Ishikawa (cell line): ENCODE results near the gene UACA.

Experiments used
- CREB1 ChIP-seq: IDR thresholded peaks from 2 replicates; pipeline ENCODE4 v1.6.1; 2012; ENCODE audit warnings: low read depth
- EGR1 ChIP-seq: IDR thresholded peaks from 2 replicates; pipeline ENCODE4 v1.6.1; 2012
- EP300 ChIP-seq: IDR thresholded peaks from 2 replicates; pipeline ENCODE4 v1.6.1; 2012; ENCODE audit warnings: borderline replicate concordance
- FOXM1 ChIP-seq: IDR thresholded peaks from 2 replicates; pipeline ENCODE4 v1.6.1; 2012; ENCODE audit warnings: low read depth, borderline replicate concordance
- NFIC ChIP-seq: IDR thresholded peaks from 2 replicates; pipeline ENCODE4 v1.6.1; 2012
- RAD21 ChIP-seq: IDR thresholded peaks from 2 replicates; pipeline ENCODE4 v1.6.1; 2012; ENCODE audit warnings: low read depth
- TAF1 ChIP-seq: IDR thresholded peaks from 2 replicates; pipeline ENCODE4 v1.6.1; 2012; ENCODE audit warnings: low read depth, mild to moderate bottlenecking
- TEAD4 ChIP-seq: IDR thresholded peaks from 2 replicates; pipeline ENCODE4 v1.6.1; 2012
- YY1 ChIP-seq: IDR thresholded peaks from 2 replicates; pipeline ENCODE4 v1.6.1; 2012; ENCODE audit warnings: low read depth
- TF ChIP-seq, protein P1 (sequence below): IDR thresholded peaks from 2 replicates; pipeline ENCODE4 v1.6.1; 2012
- TF ChIP-seq, protein P2 (sequence below): IDR thresholded peaks from 2 replicates; pipeline ENCODE4 v1.6.1; 2012; ENCODE audit warnings: low read depth, mild to moderate bottlenecking

DNA sequence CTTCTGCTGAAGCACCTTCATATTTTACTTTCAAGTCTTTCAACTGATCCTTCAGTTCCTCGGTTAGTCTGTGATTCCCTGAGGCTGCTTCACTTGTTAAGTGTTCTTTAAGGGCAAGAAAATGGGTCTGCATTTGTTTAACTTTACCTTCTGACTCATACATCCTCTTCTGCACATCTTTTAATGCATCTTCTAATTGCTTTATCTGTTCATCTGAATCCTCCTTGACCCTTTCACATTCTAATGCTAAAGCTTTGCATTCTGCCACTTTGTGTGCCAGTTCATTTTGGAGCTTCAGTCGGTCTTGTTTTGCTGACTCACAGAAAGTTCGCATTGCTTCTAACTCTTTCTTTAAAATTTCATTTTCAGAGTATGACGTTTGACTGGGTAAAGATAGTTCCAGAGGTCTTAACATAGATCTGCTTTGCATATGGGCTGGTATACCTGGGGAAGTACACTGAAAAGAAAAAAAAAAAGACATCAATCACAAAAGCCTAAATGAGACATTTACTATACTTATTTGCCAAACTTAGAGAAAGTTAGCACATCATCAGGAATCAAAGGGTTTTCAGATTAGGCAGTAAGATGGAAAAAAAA lies 94.3 kb downstream of the UACA start:
- TF ChIP-seq RAD21 = no peak
- no peak for TF ChIP-seq FOXM1
- TF ChIP-seq, protein P1, sequence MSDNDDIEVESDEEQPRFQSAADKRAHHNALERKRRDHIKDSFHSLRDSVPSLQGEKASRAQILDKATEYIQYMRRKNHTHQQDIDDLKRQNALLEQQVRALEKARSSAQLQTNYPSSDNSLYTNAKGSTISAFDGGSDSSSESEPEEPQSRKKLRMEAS = no peak
- no peak for TF ChIP-seq NFIC
- TF ChIP-seq YY1 = no peak
- no peak for TF ChIP-seq EGR1
- TF ChIP-seq, protein P2, sequence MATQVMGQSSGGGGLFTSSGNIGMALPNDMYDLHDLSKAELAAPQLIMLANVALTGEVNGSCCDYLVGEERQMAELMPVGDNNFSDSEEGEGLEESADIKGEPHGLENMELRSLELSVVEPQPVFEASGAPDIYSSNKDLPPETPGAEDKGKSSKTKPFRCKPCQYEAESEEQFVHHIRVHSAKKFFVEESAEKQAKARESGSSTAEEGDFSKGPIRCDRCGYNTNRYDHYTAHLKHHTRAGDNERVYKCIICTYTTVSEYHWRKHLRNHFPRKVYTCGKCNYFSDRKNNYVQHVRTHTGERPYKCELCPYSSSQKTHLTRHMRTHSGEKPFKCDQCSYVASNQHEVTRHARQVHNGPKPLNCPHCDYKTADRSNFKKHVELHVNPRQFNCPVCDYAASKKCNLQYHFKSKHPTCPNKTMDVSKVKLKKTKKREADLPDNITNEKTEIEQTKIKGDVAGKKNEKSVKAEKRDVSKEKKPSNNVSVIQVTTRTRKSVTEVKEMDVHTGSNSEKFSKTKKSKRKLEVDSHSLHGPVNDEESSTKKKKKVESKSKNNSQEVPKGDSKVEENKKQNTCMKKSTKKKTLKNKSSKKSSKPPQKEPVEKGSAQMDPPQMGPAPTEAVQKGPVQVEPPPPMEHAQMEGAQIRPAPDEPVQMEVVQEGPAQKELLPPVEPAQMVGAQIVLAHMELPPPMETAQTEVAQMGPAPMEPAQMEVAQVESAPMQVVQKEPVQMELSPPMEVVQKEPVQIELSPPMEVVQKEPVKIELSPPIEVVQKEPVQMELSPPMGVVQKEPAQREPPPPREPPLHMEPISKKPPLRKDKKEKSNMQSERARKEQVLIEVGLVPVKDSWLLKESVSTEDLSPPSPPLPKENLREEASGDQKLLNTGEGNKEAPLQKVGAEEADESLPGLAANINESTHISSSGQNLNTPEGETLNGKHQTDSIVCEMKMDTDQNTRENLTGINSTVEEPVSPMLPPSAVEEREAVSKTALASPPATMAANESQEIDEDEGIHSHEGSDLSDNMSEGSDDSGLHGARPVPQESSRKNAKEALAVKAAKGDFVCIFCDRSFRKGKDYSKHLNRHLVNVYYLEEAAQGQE = no peak
- no peak for TF ChIP-seq EP300
- no peak for TF ChIP-seq TEAD4
- TF ChIP-seq TAF1 = no peak
- no peak for TF ChIP-seq CREB1
